Bronchial epithelial cell (primary cell): ENCODE results near the gene EIF4G3. TPM values are rescaled to one million over a fixed set of nuclear protein-coding genes. Genes with fewer than 3 reads are reported as not detected.
"Not testable (repeated sequence)": the region's sequence is repeated elsewhere in the genome, so short reads cannot be mapped to it uniquely, and the experiment has no call there.

Experiments
- DNase-seq: peaks from one replicate; pipeline ENCODE4 v3.0.0-alpha.2; 2010; ENCODE audit warnings: low read depth
- FAIRE-seq: peaks from 2 replicates; lab custom pipeline; 2011; peaks lifted over from hg19 to GRCh38; lab: Jason Lieb, UNC
- H3K27me3 ChIP-seq: 2 replicates; pipeline ENCODE4 v1.5.1; 2011; ENCODE audit warnings: low read length; ENCODE audit not compliant: control insufficient read depth, insufficient read depth
- H3K36me3 ChIP-seq: 2 replicates; pipeline ENCODE4 v1.5.1; 2011; ENCODE audit warnings: low read length; ENCODE audit not compliant: control insufficient read depth, insufficient read depth
- H3K4me3 ChIP-seq: 2 replicates; pipeline ENCODE4 v1.5.1; 2011; ENCODE audit warnings: mild to moderate bottlenecking, low read depth, low read length, control low read depth
- CTCF ChIP-seq: IDR thresholded peaks from 2 replicates; pipeline ENCODE4 v1.5.1; 2011; ENCODE audit warnings: mild to moderate bottlenecking, moderate library complexity, low read length, control low read depth, inconsistent platforms; ENCODE audit not compliant: insufficient read depth, severe bottlenecking
- total RNA-seq: library from RNA; depleted of rRNA; stranded (reverse); fragments of >200 nt; gene quantifications from 2 replicates; pipeline ENCODE4 v1.2.1, GENCODE V29; 2014

The EIF4G3 gene
- total RNA-seq, 1 donor from 2014 or later: 20.5 TPM

GRCh38 chr1:21060523-21060922, 116.2 kb downstream of the EIF4G3 start:
- no peak for TF ChIP-seq CTCF
- Histone ChIP-seq H3K27me3 (no peaks in the 10 kb centered on the region), H3K4me3 (no peak overlapping the region), H3K36me3 (no peaks in the 10 kb centered on the region)
- FAIRE-seq (no peak), DNase-seq (no peak)

GRCh38 chr1:21059021-21059420, 117.7 kb downstream of the EIF4G3 start:
- TF ChIP-seq CTCF: no peak
- DNase-seq: no peak
- H3K27me3 ChIP-seq: no peaks in the 10 kb centered on the region
- H3K36me3 ChIP-seq: no peaks in the 10 kb centered on the region
- no peak overlapping the region for H3K4me3 ChIP-seq
- FAIRE-seq: no peak

GRCh38 chr1:21058035-21058793, 118.5 kb downstream of the EIF4G3 start:
- Histone ChIP-seq H3K36me3 (no peaks in the 10 kb centered on the region), H3K4me3 (no peak overlapping the region), H3K27me3 (no peaks in the 10 kb centered on the region)
- DNase-seq: peak; percentile 8
- FAIRE-seq: no peak
- TF ChIP-seq CTCF: no peak

- not testable (repeated sequence) for FAIRE-seq, H3K36me3 ChIP-seq, DNase-seq, H3K27me3 ChIP-seq, H3K4me3 ChIP-seq
These were observed 123.3 kb downstream of the EIF4G3 start for GRCh38 chr1:21053189-21053928.

- no peak for TF ChIP-seq CTCF
- peaks cover 1% of the 10 kb centered on the region for H3K36me3 ChIP-seq
- DNase-seq: no peak
- no peaks in the 10 kb centered on the region for H3K27me3 ChIP-seq
- FAIRE-seq: no peak
- H3K4me3 ChIP-seq: no peak overlapping the region
These were observed 124.7 kb downstream of the EIF4G3 start for GRCh38 chr1:21052034-21052433.

- Histone ChIP-seq H3K27me3 (no peaks in the 10 kb centered on the region), H3K4me3 (no peak overlapping the region), H3K36me3 (peaks cover 1% of the 10 kb centered on the region)
- FAIRE-seq: no peak
- DNase-seq: no peak
- TF ChIP-seq CTCF: no peak
These were observed 125.4 kb downstream of the EIF4G3 start for GRCh38 chr1:21051177-21051825.
